Adrenal gland (tissue), 12 donors: ENCODE measurements around the gene TSPAN5. TPM values are rescaled to one million over a fixed set of nuclear protein-coding genes. Genes with fewer than 3 reads are reported as not detected.

ENCODE experiments used
- DNase-seq, 7 donors: peaks; one replicate each; pipeline ENCODE4 v3.0.0-alpha.2; 2019 to 2020
- H3K27ac ChIP-seq, 5 donors: fragments of 200-600 bp; sonication (generic) in 4 of 5; 1 replicate in 3 of 5; 2 replicates in 2 of 5; pipeline versions ENCODE4 v1.5.1 to v1.8.0; 2016 to 2020; ENCODE audit warnings: mild to moderate bottlenecking in 1 of 5
- H3K27me3 ChIP-seq: fragments of 200-600 bp; 2 replicates; pipeline ENCODE4 v1.8.0; 2021
- H3K36me3 ChIP-seq, 2 donors: fragments of 200-600 bp; replicated peaks in 1 of 2; 1 replicate in 1 of 2; 2 replicates in 1 of 2; pipeline versions ENCODE4 v1.5.1 to v1.8.0; 2018 to 2022
- H3K4me1 ChIP-seq, 2 donors: fragments of 200-600 bp; replicated peaks in 1 of 2; 1 replicate in 1 of 2; 2 replicates in 1 of 2; pipeline versions ENCODE4 v1.5.1 to v1.8.0; 2018 to 2021
- H3K4me3 ChIP-seq, 4 donors: fragments of 200-600 bp; sonication (generic) in 3 of 4; one replicate each; pipeline ENCODE4 v1.5.1; 2016 to 2018
- H3K9me3 ChIP-seq, 3 donors: fragments of 200-600 bp; sonication (generic) in 1 of 3; replicated peaks in 1 of 3; 1 replicate in 2 of 3; 2 replicates in 1 of 3; pipeline versions ENCODE4 v1.5.1 to v1.8.0; 2016 to 2021
- POLR2A ChIP-seq, 2 donors: fragments of 450-650 bp; IDR thresholded peaks; one replicate each; pipeline ENCODE4 v1.6.1; 2017; ENCODE audit warnings: antibody characterized with exemption in 2 of 2, mild to moderate bottlenecking in 2 of 2, moderate library complexity in 1 of 2
- WGBS, 4 donors: extraction: QIAGEN DNeasy Blood & Tissue Kit in 2 of 4; methylation state at CpG; one replicate each; pipeline versions ENCODE4 v1.1.5 to v1.1.7; 2013 to 2017; 5-methylcytosine and 5-hydroxymethylcytosine counted together
- intact Hi-C, 2 donors: fragments of 100-400 bp; cut with DNase I; formaldehyde crosslinking; loops; one replicate each; pipeline versions ENCODE4 v1.14.1 to v1.15.0; 2022 to 2023
- polyA plus RNA-seq, 3 donors: library from polyadenylated mRNA; stranded (reverse); fragments of 200-250 nt in 2 of 3; fragments of 350-450 nt in 1 of 3; fragmentation: Illumina TruSeq in 1 of 3; extraction: RNeasy Lipid Tissue Mini Kit (QIAGEN cat#74804) in 1 of 3; gene quantifications; one replicate each; pipeline ENCODE4 v1.2.3, GENCODE V29; 2013 to 2014
- total RNA-seq, 9 donors: library from RNA; depleted of rRNA in 4 of 9; stranded (reverse); fragments of >200 nt in 4 of 9; fragments of 120-200 nt in 1 of 9; fragmentation: NEBNext Ultra II Directional in 1 of 9; extraction: Animal tissue kit (Norgen Biotek cat#: 25700) in 1 of 9; gene quantifications; one replicate each; pipeline versions ENCODE4 v1.1.0 to v1.2.4, GENCODE V29; 2013 to 2023
- TF ChIP-seq, protein P1 (sequence below), 6 experiments: fragments of 450-650 bp in 4 of 6; fragments of 200-600 bp in 2 of 6; sonication (generic) in 1 of 6; IDR thresholded peaks; 1 replicate in 5 of 6; 2 replicates in 1 of 6; pipeline versions ENCODE4 v1.5.1 to v1.8.0; 2016 to 2021; ENCODE audit warnings: antibody characterized with exemption in 6 of 6, mild to moderate bottlenecking in 2 of 6, moderate library complexity in 1 of 6
- donor health status: healthy with polysubstance abuse.
- donor health status: Bipolar disorder and iron deficiency.
- donor health status: DM: yes; HTN: yes; CAD: no.
- donor health status: DM: no; HTN: no; CAD: no.
- donor health status: DM: no; HTN: no; CAD: no.
- donor health status: DM: yes; HTN: yes; CAD: no.

The TSPAN5 gene
- total and polyA plus RNA-seq, 12 donors = 1.4 to 23.8 (median 2.7) TPM

DNA sequence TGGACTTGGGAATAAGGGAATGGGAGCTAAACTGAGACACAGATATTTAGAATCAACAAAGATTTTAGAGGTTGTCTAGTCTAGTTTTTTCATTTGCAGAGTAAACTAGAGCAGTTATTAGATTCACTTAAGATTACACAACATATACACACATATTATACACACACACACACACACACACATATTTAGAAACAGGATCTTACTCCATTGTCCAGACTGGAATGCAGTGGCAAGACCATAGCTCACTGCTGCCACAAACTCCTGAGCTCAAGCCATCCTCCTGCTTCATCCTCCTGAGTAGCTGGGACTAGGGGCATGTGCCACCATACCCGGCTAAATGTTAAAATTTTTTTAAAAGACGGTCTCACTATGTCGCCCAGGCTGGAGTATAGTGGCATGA is 127.8 kb downstream of the TSPAN5 start:
- 91 to 97% (median 96%) methylated on average over 3 of the region's 3 CpGs for WGBS, 4 donors
- H3K27ac ChIP-seq = no peak overlapping the region
- no peak overlapping the region for H3K4me3 ChIP-seq
- no peaks in the 10 kb centered on the region for H3K9me3 ChIP-seq
- TF ChIP-seq, protein P1, sequence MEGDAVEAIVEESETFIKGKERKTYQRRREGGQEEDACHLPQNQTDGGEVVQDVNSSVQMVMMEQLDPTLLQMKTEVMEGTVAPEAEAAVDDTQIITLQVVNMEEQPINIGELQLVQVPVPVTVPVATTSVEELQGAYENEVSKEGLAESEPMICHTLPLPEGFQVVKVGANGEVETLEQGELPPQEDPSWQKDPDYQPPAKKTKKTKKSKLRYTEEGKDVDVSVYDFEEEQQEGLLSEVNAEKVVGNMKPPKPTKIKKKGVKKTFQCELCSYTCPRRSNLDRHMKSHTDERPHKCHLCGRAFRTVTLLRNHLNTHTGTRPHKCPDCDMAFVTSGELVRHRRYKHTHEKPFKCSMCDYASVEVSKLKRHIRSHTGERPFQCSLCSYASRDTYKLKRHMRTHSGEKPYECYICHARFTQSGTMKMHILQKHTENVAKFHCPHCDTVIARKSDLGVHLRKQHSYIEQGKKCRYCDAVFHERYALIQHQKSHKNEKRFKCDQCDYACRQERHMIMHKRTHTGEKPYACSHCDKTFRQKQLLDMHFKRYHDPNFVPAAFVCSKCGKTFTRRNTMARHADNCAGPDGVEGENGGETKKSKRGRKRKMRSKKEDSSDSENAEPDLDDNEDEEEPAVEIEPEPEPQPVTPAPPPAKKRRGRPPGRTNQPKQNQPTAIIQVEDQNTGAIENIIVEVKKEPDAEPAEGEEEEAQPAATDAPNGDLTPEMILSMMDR (IDR thresholded peaks at IDR 0.05) = no peak
- TF ChIP-seq POLR2A (IDR thresholded peaks at IDR 0.05) = no peak
- no peaks in the 10 kb centered on the region for H3K4me1 ChIP-seq
- H3K36me3 ChIP-seq = no peaks in the 10 kb centered on the region
- H3K27me3 ChIP-seq = no peaks in the 10 kb centered on the region
- DNase-seq = no peak
- intact Hi-C loops = no loop called here

DNA sequence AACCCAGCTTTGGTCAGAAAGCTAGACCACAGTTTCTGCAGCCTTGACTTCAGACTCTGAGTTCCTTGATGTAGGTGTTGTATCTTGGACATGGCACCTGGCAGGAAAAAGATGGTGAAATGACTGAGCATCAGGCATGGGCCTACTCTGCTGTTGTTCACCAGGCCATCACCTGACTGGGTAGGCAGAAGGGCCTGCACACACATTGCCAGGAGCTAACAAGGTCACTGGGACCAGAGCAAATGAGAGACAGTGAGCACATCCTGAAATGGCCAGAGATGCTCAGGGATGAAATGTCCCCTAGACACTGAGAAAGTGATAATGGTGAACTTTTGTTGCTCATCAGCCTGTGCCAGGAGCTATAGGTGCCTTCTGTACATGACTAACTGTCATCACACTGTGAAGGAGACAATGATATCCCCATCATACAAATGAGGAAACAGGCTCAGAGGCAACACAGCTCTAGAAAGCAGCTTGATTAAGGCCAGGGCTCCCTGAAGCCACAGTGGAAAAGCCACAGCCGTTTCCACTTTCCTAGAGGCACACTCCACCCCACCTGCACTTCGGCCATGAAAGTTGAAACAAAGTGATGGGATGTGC is 128.3 kb downstream of the TSPAN5 start:
- Histone ChIP-seq H3K27me3 (no peaks in the 10 kb centered on the region), H3K9me3 (no peaks in the 10 kb centered on the region), H3K36me3 (no peaks in the 10 kb centered on the region), H3K27ac (no peak overlapping the region), H3K4me1 (no peaks in the 10 kb centered on the region), H3K4me3 (no peak overlapping the region)
- no peak for DNase-seq
- WGBS, 4 donors = 76 to 93% (median 87%) methylated on average over 2 of the region's 2 CpGs
- TF ChIP-seq, protein P1 (IDR thresholded peaks at IDR 0.05) = no peak
- no peak for TF ChIP-seq POLR2A (IDR thresholded peaks at IDR 0.05)
- intact Hi-C loops = no loop called here

GRCh38 chr4:98528882-98529281 is 129.5 kb downstream of the TSPAN5 start:
- intact Hi-C loops = no loop called here
- Histone ChIP-seq H3K27ac (no peak overlapping the region), H3K4me1 (no peaks in the 10 kb centered on the region), H3K36me3 (no peaks in the 10 kb centered on the region), H3K9me3 (no peaks in the 10 kb centered on the region), H3K27me3 (no peaks in the 10 kb centered on the region), H3K4me3 (no peak overlapping the region)
- WGBS, 4 donors = 80 to 95% (median 86%) methylated on average over 3 of the region's 3 CpGs
- no peak for DNase-seq
- TF ChIP-seq POLR2A (IDR thresholded peaks at IDR 0.05) = no peak
- TF ChIP-seq, protein P1 (IDR thresholded peaks at IDR 0.05) = no peak

GRCh38 chr4:98527534-98528269 is 130.7 kb downstream of the TSPAN5 start:
- Histone ChIP-seq H3K27ac (no peak overlapping the region), H3K4me1 (no peaks in the 10 kb centered on the region)
- intact Hi-C loops = no loop called here

More at GRCh38 chr4:98527534-98528269, 130.7 kb downstream of the TSPAN5 start:
- Histone ChIP-seq H3K4me3 (no peak overlapping the region), H3K36me3 (no peaks in the 10 kb centered on the region), H3K9me3 (no peaks in the 10 kb centered on the region), H3K27me3 (no peaks in the 10 kb centered on the region)
- TF ChIP-seq, protein P1 (IDR thresholded peaks at IDR 0.05) = no peak
- TF ChIP-seq POLR2A (IDR thresholded peaks at IDR 0.05) = no peak
- DNase-seq = no peak
- WGBS, 4 donors = 79 to 84% (median 80%) methylated on average over 9 of the region's 9 CpGs
